GM15510 (cell line): ENCODE measurements around the gene PDK2.
A peak's percentile ranks its signal among the peaks of the same experiment; 100 is the strongest.

Experiments
- POLR2A ChIP-seq: IDR thresholded peaks from 3 replicates; pipeline ENCODE4 v1.6.1; 2011; ENCODE audit warnings: borderline replicate concordance; ENCODE audit not compliant: insufficient read length; ENCODE audit errors: extremely low read depth

Gene PDK2

GRCh38 chr17:50055055-50055425 lies 40.1 kb upstream of the PDK2 start:
- no peak for TF ChIP-seq POLR2A

DNA sequence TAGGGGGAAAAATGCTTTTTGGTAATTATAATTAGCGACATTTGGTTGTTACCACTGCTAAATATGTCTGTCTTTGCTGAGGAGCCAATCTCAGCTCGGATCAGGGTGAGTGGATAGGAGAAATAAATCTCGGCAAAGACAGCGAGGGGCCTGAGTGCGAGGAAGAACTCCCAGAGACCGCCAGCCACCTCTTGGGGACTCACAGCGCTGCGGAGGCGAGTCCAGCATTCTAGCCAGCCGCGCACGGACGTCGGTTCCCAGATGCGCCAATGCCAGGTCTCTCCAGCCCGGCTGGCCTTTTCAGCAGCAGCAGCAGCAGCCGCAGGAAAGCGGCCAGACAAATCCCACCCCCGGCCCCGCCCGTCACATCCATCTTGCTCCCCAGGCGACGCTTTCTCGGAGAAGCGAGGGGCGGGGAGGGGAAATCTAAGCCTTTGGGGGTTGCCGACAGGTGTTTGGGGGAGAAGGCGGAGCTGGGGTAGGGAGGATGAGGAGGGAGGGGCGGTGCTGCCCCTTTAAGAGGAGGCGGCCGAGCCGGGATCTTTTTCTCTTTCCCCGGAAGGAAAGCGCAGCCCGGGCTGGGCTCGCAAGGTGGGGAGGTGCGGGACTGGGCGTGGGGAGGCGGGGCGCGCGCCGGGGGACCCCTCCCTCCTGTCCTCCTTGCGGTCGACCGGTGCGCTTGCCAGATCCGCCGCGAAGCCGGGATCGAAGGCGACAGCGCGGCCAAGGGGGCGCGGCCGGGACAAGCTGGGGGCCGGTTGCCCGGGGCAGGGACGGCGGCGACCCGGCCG lies 39.5 kb upstream of the PDK2 start, which contains the start of gene ITGA3:
ITGA3 (plus strand) TSS at position 685 of the 791 bp plus-strand sequence. CDS start 330 bp downstream, outside the sequence.
- peak; percentile 15 for TF ChIP-seq POLR2A

- peak; percentile 3 for TF ChIP-seq POLR2A
Observed at GRCh38 chr17:50056217-50056960, 38.8 kb upstream of the PDK2 start.

- no peak for TF ChIP-seq POLR2A
Observed at GRCh38 chr17:50056961-50057330, 38.2 kb upstream of the PDK2 start.

DNA sequence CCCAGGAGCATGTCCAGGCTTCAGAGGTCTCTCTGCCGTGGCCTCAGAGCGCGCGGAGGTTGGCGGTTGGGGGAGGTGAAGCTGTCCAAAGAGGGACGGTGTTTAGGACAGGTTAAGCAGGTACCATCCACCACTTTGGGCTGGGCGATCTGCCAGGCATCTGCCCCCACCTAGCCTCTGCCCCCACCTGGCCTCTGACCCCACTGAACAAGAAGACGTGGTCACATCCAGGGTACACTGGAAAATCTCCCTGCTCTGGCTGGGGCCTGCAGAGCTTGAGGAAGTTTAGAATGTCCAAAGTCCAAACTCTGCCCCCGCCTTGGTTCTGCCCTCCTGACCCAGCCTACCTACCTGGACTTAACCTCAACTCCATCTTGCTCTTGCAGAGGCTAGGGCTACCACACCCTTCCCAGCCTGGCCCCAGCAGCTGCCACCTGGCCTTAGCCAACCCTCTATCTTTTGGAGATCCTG lies 37.6 kb upstream of the PDK2 start:
- no peak for TF ChIP-seq POLR2A

- no peak for TF ChIP-seq POLR2A
Observed at GRCh38 chr17:50058296-50058953, 36.7 kb upstream of the PDK2 start.

- no peak for TF ChIP-seq POLR2A
Observed at GRCh38 chr17:50059256-50059655, 35.9 kb upstream of the PDK2 start.

- TF ChIP-seq POLR2A: no peak
Observed at GRCh38 chr17:50059759-50060273, 35.3 kb upstream of the PDK2 start.

GRCh38 chr17:50060951-50061712 lies 34.0 kb upstream of the PDK2 start:
- no peak for TF ChIP-seq POLR2A

DNA sequence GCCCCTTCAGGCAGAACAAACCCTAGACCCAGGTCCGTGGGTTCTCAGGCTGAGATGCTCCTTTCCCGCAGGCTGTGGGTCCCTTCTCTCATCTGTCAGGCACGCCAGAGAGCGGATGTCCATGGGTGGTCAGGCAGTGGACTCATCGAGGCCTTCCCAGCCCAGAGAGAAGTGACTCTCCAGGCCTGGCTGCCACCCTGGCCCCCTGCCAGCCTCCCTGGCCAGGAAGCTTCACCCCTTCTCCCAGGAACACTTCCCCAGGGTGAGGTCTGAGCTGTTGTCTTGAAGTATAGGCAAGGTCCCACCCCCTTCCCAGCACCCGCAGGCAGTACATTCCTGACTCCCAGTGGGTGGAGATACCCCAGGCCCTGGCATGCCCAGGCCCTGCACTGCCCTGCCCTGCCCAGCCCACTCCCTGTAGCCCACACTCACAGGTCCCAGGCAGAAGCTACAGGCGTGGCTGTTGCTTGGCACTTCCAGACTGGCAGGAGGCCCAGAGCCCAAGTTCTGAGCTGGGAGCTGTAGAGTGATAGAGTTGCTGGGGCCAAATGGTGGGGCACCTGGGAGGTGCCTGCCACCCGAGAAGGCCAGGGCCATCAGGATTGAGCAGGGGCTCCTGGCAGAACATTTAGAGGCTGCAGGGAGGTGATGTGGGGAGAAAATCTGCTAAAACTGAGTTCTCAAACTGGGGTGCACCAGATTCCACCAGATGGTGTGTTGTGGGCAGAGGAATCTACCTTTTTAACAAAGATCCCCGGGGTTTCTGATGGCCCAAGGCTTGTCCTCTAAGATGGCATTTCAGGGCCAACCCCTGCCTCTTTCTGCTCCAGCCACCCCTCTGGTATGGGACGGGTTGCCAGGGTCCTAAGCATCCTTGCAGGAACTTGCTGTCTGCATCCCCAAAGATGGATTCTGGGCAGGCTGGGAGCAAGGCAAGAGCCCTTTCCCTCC lies 32.6 kb upstream of the PDK2 start:
- TF ChIP-seq POLR2A: no peak

DNA sequence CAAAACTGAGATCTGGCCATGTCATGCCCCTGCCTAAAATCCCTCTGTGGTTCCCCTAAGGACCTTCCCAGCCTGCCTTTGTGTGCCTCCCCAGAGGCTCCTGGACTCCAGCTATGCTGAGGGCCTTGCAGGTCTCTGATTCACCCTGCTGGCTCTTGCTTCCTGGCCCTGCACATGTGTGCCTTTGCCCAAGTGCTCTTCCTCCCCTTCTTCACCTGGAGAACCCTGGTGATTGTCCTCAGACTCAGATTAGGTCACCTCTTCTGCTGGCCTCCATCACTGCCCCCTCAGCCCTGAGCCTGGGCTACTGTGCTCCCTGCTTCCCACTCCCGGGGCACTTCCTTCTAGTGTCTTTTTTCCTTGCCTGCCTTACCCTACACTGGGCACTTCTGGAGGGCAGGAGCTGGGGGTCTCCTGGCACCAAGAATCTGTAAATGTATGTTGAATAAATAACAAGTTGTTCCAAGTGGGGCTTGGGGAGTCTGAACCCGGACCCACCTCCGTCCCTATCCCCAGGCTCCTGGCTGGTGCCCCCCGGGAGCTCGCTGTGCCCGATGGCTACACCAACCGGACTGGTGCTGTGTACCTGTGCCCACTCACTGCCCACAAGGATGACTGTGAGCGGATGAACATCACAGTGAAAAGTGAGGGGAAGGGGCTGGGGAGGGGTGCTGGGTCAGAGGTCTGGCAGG lies 31.4 kb upstream of the PDK2 start:
- TF ChIP-seq POLR2A: no peak

DNA sequence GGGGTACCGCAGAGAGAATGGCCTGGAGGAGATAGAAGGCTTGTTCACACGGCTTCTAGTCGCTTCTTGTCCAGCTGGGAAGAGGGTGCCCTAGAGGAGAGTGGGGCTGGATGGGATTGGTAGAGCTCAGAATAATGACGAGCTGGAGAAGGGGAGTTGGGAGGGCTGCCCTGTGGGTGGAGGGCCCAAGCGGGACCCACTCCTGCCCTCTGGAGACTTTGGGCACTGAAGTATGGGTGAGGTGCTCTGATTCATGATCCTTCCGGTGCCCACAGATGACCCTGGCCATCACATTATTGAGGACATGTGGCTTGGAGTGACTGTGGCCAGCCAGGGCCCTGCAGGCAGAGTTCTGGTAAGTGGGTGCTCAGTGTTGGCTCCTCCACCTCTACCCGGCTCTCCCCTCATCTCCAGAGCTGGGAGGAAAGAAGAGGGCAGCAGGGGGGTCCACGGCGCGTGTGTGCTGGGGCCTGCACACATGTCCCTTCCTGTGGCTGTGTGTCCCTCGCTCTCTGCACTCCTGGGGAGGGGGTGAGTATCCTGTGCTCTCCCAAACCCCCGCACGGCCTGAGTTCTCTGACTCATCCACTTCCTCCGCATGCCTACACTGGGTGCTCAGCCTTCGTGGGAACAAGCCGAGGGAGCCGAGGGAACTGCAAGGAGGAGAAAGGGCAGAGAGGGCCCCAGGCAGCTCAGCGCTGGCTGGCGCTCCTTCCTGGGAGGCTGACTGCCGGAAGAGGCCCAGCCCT lies 30.7 kb upstream of the PDK2 start:
- TF ChIP-seq POLR2A: no peak

DNA sequence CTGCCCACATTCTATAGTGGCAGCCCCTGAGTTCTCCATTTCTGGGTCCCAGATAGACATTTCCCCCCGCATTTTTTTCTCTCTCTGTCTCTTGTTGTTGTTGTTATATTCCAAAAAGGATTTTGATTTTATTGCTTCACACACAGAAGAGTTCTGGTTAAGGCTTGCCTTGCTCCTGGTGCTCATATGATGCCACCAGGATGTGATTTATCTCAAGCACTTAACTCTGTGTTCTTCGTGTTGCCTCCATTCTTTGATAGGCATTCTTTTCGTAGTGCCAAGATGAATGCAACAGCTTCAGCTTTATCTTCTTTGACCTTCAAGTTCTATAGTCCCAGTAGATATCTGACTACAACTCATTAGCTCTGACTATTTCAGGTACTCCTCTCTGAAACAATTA lies 30.1 kb upstream of the PDK2 start:
- no peak for TF ChIP-seq POLR2A

GRCh38 chr17:50066995-50067394 lies 28.2 kb upstream of the PDK2 start:
- TF ChIP-seq POLR2A: no peak
